KOPT-K1 (cell line): Measurements from ENCODE around the gene DUSP19.

Experiments used
- H3K27ac ChIP-seq: fragments of 200-600 bp; sonication (generic); 2 replicates; pipeline ENCODE4 v1.5.1; 2016; ENCODE audit warnings: antibody characterized with exemption, mild to moderate bottlenecking, low read depth, low read length; ENCODE audit not compliant: poor library complexity, severe bottlenecking
- H3K36me3 ChIP-seq: fragments of 200-600 bp; sonication (generic); 2 replicates; pipeline ENCODE4 v1.5.1; 2017; ENCODE audit warnings: antibody characterized with exemption, mild to moderate bottlenecking, low read length, moderate library complexity; ENCODE audit not compliant: insufficient read depth
- H3K9me3 ChIP-seq: fragments of 200-600 bp; sonication (generic); 2 replicates; pipeline ENCODE4 v1.5.1; 2017; ENCODE audit warnings: antibody characterized with exemption, low read length, mild to moderate bottlenecking; ENCODE audit not compliant: insufficient read depth, poor library complexity, severe bottlenecking

The DUSP19 gene

GRCh38 chr2:183148955-183149354 is 70.4 kb downstream of the DUSP19 start:
- Histone ChIP-seq H3K36me3 (peaks cover 97% of the 10 kb centered on the region), H3K9me3 (peaks cover 54% of the 10 kb centered on the region), H3K27ac (no peak overlapping the region)

DNA sequence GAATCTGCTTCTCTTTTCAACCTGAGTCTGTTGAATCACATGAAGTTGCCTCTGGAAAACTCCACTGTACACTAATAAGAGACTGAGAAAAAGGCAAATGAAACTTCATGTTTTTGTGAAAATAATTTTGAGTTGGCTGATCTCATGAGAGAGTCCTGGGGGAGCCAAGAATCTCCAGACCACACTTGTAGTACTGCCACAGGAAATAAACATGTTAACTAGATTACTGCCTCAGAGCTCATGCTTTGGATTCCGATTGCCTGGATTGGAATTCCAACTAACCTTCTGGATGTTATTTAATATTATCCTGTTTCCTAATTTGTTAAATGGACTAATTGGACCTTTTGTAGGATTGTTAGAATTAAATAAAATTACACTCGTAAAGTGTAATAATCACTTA is 70.9 kb downstream of the DUSP19 start:
- H3K36me3 ChIP-seq: peaks cover 97% of the 10 kb centered on the region
- no peak overlapping the region for H3K27ac ChIP-seq
- H3K9me3 ChIP-seq: peaks cover 51% of the 10 kb centered on the region
